ENCODE data around the gene COL8A1.
"Not testable (repeated sequence)": the region's sequence is repeated elsewhere in the genome, so short reads cannot be mapped to it uniquely, and the experiment has no call there.

COL8A1 gene

GRCh38 chr3:99638167-99638948 lies at the start of gene COL8A1:
TSS of gene COL8A1 (plus strand) at chr3:99638594. CDS start at chr3:99790683, 152,089 bp downstream.
- DNase-seq: no peak

DNA sequence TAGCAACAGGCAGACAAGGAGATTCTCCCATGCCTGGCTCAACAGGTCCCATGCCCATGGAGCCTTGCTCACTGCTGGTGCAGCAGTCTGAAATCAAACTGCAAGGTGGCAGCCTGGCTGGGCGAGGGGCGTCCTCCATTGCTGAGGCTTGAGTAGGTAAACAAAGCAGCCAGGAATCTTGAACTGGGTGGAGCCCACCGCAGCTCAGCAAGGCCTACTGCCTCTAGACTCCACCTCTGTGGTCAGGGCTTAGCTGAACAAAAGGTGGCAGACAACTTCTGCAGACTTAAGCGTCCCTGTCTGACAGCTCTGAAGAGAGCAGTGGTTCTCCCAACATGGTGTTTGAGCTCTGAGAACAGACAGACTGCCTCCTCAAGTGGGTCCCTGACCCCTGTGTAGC lies 49.2 kb upstream of the COL8A1 start:
- not testable (repeated sequence) for DNase-seq

DNA sequence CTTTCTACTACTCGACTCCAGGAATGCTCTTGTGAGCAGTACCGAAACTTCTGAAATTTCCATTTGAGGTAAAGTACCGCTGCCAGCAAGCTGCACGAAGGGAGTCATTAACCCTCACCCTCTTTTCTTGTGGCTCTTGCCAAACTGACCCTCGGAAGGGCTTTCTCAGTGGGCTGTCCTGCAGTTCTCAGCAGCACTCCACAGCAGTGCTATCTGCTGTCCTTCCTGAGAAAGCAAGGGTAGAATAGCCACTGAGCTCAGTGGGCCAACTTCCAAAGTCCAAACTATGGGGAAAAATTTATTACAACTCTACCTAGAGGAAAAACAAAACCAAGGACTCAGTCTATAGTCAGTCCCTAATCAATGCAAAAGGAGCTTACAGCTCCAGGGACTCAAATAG lies 38.5 kb upstream of the COL8A1 start:
- DNase-seq: no peak

DNA sequence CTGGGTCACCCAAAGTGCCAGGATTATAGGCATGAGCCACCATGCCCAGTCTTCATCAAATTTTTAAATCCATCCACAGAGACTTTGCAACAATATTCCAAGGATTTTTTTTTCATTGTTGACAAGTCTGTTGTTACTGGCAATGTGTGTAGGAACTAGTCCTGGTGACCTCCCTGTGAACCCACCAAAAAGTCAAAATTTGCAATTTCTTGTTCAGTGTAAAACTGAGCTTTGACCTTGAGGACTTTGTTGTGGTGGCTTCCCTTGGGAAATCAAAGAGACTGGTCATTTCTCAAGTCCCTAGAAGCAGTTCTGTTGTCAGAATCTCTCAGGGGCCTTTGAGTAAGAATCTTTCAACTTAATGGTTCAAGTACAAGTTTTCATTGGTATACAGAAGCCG lies 36.9 kb upstream of the COL8A1 start:
- no peak for DNase-seq

DNA sequence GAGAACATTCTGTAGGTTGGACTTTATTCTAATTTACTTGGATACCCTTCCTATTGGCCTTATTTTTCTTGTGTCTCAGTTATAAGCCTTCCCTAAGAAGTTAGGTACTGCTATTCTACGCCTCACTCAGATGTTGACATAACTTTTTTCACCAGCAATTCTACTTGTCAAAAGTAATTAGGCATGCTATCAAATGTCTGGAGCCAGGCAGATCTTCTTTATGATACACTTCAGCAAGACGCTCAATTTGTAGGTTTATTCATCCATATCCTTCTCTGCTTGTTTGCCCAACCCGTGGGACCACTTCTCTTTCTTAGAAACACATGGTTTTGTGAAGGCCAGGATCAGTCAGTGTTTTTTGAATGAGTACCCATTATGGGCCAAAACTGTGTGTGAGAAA lies 36.2 kb upstream of the COL8A1 start:
- DNase-seq: no peak

DNA sequence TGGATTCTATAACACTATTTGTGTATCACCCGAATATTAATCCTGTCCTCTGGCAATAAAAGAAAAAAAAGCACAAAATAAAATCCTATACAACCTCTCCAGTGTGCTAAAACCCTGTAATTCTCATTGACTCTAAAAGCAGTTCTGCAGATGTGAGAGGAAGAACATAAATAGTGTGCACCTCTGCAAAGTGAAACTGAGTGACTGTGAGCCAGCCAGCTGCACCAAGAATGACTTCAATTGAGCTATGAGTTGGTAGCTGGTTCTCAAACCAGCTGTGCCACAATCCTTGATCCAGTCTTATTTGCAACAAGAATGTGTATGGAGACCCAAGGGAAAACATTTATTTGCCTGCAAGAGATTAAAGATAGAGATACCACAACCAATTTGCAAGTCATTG lies 31.2 kb upstream of the COL8A1 start:
- DNase-seq: no peak

DNA sequence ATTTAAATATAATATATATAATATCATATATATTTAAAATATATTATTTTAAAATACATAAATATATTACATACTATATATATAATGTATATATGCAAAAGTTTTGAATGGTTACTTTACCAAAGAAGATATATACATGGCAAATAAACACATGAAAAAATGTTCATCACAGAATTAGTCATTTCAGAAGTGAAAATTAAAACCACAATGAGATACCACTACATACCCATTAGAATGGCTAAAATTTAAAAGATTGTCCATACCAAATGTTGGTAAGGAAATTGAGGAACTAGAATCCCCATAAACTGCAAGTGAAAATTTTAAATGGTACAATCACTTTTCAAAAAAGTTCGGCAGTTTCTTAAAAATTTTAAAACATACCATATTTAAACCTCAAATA lies 23.6 kb upstream of the COL8A1 start:
- DNase-seq: no peak

- no peak for DNase-seq
Observed at GRCh38 chr3:99620077-99620767, 18.2 kb upstream of the COL8A1 start.

DNA sequence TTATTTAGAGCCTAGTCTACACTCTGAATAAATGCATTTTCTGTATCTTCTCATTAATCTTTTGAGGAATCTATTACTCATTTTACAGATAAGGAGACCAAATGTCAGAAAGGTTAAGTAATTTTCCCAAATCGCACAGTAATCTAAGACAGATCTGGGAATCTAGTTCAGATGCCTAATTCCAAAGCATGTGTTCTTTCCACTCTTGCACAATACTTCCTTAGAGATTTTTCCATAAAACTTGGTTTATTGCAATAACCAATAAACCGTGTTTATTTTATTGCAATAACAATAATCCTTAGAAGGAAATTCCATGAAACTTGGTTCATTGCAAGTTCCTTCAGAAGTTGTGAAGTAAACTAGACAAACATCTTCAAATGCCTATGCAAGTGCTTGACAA lies 17.4 kb upstream of the COL8A1 start:
- no peak for DNase-seq

GRCh38 chr3:99624496-99625236 lies 13.7 kb upstream of the COL8A1 start:
- DNase-seq: no peak

DNA sequence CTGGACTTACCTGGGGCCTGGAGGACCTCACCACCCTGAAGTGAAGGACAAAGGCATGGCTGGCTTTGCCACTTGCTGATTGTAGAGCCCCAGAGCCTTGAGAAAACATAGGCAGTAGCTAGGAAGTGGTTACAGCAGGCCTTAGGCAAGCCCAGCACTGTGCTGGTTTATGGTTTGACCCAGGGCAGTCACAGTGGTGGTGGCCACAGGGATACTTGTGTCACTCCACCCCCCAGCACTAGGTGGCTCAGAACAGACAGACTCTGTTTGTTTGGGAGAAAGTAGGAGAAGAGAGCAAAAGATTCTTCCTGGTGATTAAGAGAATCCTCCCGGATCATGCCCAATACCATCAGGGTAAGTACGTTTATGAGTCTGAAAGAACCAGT lies 13.2 kb upstream of the COL8A1 start:
- DNase-seq: no peak

DNA sequence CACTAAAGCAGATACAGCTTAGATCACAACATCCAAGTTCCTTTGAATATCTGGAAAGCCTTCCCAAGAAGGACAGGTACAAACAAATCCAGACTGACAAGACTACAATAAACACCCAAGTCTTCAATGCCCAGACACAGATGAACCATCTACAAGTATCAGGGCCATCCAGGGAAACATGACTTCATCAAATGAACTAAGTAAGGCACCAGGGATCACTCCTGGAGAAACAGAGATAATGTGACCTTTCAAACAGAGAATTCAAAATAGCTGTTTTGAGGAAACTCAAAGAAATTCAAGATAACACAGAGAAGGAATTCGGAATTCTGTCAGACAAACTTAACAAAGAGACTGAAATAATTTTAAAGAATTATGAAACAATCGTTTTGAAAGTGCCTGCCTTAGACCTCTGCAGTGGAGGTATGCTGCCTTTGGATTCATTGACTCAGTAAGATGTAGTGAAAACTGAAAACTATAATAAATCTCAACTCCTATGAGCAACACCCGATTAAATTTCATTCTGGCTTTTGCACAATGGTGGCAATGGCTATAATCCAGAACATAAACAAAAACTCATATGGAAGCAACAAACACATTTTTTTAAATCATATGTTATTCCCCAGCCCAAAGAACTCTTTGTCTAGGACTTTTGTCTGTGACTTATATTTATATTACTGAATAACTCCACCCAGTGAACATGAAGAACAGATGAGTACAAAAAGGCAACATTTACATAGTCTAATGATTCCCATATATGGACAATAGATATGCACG lies 12.6 kb upstream of the COL8A1 start:
- no peak for DNase-seq

GRCh38 chr3:99626417-99626788 lies 12.0 kb upstream of the COL8A1 start:
- DNase-seq: no peak

DNA sequence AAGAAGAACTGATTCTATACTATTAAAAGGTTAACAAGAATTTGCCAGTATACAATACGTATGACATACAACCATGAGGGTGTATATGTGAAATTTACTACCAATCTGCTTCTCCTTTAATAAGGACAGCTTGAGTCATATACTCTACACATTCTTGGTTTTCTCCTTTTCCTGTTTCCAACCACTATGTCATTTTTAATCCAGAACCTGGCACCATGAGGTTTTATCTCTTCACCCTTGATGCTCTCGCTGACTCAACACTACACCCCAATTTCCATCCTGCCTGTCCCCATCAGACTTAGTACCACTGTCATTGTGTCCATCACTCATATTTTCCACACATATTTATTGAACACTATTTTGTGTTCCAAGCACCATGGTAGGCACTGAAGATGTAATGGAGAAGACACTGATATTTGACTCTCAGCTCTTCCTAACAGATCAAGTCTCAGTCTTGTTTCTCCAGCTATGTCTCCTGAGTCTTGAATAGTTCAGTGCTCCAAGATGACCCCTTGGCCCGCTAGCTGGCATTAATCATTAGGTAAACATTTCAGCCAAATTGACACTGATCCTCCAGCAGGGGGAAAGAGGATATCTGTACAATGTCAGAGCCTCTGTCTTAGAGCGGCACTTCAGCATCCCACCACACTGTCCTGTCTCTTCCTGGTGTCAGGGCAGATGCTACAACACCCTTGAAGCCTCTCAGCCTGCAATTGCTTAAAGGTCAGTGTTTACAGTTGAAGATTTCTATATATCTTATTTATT lies 11.2 kb upstream of the COL8A1 start:
- DNase-seq: no peak

DNA sequence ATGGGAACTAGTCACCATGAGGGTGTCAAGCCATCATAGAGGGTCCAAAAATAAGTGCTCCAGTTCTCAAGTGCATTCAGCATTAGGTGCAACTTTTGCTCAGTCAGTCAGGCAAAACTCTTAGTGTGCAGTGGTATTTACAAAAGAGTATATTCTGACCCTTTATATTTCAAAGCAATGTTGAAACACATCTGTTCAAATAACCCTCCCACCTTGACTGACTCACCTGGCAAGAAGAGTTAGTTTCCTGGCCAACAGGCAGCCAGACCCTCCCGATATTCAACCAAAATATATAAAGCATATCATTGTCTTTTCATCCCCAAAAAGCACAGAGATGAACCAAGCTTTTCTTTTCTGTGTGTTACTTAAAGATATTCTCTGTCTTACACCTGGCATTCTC lies 7.6 kb upstream of the COL8A1 start:
- DNase-seq: no peak

- no peak for DNase-seq
Observed at GRCh38 chr3:99633887-99634558, 4.4 kb upstream of the COL8A1 start.

DNA sequence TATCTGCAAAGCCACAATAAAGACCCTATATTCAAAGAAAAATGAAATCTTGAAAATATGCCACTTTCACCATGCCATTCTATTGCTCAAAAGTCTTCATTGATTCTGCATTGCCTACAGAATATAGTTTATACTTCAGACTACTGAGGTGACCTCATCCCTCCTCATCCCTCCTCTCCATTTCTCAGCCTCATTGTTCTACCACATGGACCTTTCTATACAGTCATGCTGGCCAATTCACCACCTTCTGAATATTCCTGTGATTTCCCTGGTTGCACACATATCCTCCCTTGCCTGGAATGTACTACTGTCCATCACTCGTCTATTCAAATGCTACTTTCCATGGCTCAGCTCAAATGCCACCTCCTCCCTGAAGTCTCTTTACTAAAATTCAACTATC lies 3.5 kb upstream of the COL8A1 start:
- no peak for DNase-seq

DNA sequence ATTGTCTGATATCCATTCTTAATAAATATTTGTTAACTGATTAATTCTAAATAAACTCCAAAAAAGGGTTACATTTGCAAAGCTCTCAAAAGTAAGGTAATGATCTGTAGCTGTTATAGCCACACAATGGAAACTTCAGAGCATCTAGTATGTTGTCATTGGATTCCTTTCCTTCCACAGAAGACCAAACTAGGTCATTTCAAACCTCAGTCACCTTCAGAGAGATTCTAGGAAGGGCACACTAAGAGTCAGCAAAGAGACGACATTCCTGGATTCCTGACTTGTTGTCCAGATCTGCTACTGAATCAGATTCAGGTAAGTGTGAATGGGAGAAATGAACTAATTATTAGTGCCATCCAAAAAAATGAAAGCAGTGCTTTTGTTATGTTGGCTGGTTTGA lies 3.0 kb upstream of the COL8A1 start:
- DNase-seq: no peak

DNA sequence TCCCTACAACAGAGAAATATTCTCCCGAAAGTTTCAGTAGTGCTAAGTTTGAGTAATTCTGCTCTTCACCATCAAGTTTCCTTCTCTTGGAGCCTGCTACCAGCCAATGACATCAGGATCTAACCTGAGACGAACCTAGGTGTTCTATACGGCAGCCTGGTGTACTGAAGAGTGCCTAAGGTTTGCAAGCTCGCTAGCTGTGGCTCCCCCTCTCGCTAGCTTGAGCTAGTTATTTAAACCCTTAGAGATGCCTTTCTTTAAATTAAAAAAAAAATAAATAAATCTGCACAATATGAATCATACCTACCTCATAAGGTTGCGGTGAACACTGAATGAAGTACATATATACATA lies 1.4 kb upstream of the COL8A1 start:
- no peak for DNase-seq

- no peak for DNase-seq
Observed at GRCh38 chr3:99637368-99638111, 854 bp upstream of the COL8A1 start.

DNA sequence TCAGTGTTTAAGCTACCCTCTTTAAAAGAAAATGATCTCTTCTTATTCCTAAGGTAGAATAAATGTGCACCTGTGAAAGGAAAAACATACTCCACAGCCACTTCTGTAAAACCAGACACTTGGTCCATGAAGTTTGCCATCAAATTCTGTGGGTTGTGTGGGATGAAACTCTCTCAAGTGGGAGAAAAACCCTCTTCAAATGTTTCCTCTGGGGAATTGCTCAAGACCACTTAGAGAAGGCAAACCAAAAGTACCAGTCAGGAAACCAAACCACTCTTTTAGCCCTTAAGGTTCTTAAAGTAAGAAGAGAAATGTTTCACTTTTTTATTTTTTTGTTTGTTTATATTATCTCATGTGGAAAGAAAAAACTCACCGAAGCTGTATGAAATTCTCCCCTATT lies 1.2 kb downstream of the COL8A1 start:
- DNase-seq: no peak
